Stomach smooth muscle (tissue), 2 donors: ENCODE data around the gene NLRP6.

ENCODE experiments used
- H3K27ac ChIP-seq: one replicate; pipeline ENCODE4 v1.7.0; 2013; ENCODE audit warnings: mild to moderate bottlenecking, low read length, inconsistent platforms
- H3K27me3 ChIP-seq, 2 donors: one replicate each; pipeline ENCODE4 v1.7.0; 2013; ENCODE audit warnings: low read length in 2 of 2; ENCODE audit not compliant: insufficient read depth in 2 of 2, control insufficient read depth in 1 of 2
- H3K36me3 ChIP-seq, 2 donors: one replicate each; pipeline ENCODE4 v1.7.0; 2013; ENCODE audit warnings: low read length in 2 of 2; ENCODE audit not compliant: control insufficient read depth in 2 of 2, insufficient read depth in 2 of 2
- H3K4me1 ChIP-seq: one replicate; pipeline ENCODE4 v1.7.0; 2013; ENCODE audit warnings: low read length; ENCODE audit not compliant: control insufficient read depth, insufficient read depth
- H3K4me3 ChIP-seq, 2 donors: one replicate each; pipeline ENCODE4 v1.7.0; 2013; ENCODE audit warnings: low read length in 2 of 2
- H3K9ac ChIP-seq, 2 donors: one replicate each; pipeline ENCODE4 v1.7.0; 2013; ENCODE audit warnings: low read length in 2 of 2, mild to moderate bottlenecking in 1 of 2
- H3K9me3 ChIP-seq, 2 donors: one replicate each; pipeline ENCODE4 v1.7.0; 2013; ENCODE audit warnings: low read length in 2 of 2; ENCODE audit not compliant: control insufficient read depth in 2 of 2
- donor health status: healthy.
- donor health status: Pancreatic carcinoma.

The NLRP6 gene

DNA sequence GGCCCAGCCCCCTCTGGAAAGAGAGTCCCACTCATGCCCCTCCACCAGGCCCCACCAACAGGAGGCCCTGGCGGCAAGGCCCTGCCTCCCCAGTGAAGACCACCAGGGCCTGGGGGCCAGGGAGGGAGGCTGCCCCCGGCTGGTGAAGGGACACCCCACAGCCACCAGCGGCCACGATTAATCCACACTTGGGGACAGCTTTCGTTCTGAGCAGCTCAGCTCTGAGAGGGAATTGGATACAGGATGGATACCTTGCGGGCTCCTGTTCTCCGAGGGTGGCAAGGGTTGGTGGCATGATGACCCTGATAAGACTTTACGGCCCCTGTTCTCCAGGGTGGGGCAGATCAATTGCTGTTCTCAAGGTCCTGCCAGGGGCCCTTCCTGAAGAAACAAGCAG, 6.9 kb upstream of the NLRP6 start:
- Histone ChIP-seq H3K36me3 (no peaks in the 10 kb centered on the region), H3K27ac (no peak overlapping the region), H3K27me3 (peaks cover 7 to 8% of the 10 kb centered on the region in 2 donors), H3K9ac (no peak overlapping the region), H3K4me3 (no peak overlapping the region), H3K4me1 (no peaks in the 10 kb centered on the region), H3K9me3 (no peaks in the 10 kb centered on the region)

DNA sequence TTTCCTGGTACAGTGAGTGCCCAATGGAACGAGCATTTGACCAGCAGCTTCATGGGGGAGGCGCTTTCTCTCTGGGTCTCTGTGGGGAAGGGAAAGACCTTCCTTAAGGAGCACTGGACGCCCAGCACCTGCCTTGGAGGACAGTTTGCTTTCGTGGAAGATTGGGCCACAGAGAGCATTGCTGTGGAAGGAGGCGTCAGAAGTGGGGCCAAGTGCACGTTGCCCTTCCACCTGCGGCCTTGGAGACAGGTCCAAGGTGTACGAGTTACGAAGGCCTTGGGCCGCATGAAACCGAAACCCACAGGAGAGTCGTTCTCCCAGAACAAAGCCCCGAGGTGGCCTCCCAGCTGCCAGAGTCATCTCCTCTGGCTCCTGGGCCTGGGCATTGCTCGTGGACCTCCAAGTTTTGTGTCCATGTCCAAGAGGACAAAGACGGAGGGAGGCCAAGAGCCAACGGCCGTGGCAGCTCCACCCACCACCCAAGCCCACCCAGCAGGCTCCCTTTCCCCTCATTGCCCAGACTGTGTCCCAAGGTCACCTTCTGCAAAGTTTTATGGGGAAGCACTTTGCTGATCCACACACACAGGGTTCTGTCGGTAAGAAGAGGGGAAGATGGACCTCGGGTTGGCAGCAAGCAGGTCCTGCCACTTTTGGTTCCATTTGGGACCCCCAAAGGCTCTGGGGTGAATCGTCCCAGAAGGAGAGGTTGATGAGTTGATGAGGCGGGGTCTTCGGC, 5.8 kb upstream of the NLRP6 start:
- Histone ChIP-seq H3K4me1 (no peaks in the 10 kb centered on the region), H3K27ac (no peak overlapping the region), H3K36me3 (no peaks in the 10 kb centered on the region), H3K4me3 (no peak overlapping the region), H3K27me3 (peaks cover 7 to 8% of the 10 kb centered on the region in 2 donors), H3K9me3 (no peaks in the 10 kb centered on the region), H3K9ac (no peak overlapping the region)

DNA sequence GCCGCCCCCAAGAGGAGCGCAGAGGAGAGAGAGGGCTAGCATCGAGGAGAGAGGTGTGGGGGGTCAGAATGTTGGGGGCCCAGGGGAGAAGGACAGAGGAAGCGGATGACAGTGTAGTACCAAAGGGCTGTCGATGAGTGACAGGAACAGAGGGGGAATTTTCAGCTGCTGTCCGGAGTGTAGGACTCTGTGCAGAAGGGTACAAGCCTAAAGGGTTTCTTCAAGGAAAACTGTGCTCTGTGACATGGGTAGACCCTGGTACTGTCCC, 5.3 kb upstream of the NLRP6 start:
- no peaks in the 10 kb centered on the region for H3K36me3 ChIP-seq
- no peak overlapping the region for H3K4me3 ChIP-seq
- H3K4me1 ChIP-seq = no peaks in the 10 kb centered on the region
- peaks cover 7 to 8% of the 10 kb centered on the region in 2 donors for H3K27me3 ChIP-seq
- no peak overlapping the region for H3K9ac ChIP-seq
- H3K9me3 ChIP-seq = no peaks in the 10 kb centered on the region
- H3K27ac ChIP-seq = no peak overlapping the region

DNA sequence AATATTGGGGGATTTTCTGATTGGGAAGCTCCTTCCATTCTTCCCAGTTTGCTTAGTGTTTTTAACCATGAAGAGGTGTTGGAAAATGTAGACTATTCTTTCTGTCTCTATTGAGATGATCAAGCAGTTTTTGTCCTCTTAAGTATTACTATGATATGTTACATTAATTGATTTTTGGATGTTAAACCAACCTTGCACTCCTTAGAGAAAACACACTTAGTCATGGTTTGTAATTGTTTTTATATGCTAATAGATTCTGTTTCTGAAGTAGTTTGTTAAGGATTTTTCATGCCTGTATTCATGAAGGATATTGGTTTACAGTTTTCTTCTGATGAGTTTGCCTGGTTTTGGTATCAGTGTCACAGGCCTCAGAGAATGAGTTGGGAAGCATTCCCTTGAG, 2.0 kb upstream of the NLRP6 start:
- Histone ChIP-seq H3K36me3 (no peaks in the 10 kb centered on the region), H3K27me3 (peaks cover 18 to 27% of the 10 kb centered on the region in 2 donors), H3K9ac (no peak overlapping the region), H3K4me3 (no peak overlapping the region), H3K27ac (no peak overlapping the region), H3K9me3 (no peaks in the 10 kb centered on the region), H3K4me1 (peaks cover 16% of the 10 kb centered on the region)

DNA sequence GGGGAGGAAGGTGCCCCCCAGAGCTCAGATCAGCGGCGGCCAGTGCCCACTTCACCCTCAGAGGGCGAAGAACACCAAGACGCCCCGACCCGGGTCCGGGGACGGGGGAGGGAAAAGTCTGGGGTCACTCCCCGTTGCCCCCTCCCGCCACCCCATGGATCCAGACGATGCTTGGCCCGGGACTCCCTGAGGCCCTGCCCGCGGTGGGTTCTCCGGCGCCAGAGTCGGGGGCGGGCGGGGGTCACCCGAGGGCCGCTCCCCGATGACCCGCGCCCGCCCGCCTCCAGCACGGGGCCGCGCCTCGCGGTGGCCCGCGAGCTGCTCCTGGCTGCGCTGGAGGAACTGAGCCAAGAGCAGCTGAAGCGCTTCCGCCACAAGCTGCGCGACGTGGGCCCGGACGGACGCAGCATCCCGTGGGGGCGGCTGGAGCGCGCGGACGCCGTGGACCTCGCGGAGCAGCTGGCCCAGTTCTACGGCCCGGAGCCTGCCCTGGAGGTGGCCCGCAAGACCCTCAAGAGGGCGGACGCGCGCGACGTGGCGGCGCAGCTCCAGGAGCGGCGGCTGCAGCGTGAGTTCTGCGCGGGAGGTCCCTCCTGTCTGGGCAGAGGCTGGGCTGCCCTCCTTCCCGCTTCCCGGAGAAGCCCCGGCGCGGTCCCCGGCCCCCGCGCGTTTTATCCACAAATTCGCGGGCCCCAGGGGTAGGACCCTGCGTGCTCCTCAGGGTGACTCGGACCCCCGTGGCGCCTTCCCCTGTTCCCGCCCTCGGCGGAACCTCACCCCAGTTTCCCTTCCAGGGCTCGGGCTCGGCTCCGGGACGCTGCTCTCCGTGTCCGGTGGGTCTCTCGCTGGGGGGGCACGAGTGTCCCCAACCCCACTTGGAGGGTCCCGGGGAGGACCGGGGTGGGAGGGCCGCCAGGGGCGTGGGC, 1.1 kb downstream of the NLRP6 start:
- Histone ChIP-seq H3K27ac (no peak overlapping the region), H3K4me3 (no peak overlapping the region), H3K9me3 (no peaks in the 10 kb centered on the region), H3K4me1 (peaks cover 19% of the 10 kb centered on the region), H3K27me3 (peaks cover 41 to 51% of the 10 kb centered on the region in 2 donors), H3K9ac (no peak overlapping the region), H3K36me3 (no peaks in the 10 kb centered on the region)

DNA sequence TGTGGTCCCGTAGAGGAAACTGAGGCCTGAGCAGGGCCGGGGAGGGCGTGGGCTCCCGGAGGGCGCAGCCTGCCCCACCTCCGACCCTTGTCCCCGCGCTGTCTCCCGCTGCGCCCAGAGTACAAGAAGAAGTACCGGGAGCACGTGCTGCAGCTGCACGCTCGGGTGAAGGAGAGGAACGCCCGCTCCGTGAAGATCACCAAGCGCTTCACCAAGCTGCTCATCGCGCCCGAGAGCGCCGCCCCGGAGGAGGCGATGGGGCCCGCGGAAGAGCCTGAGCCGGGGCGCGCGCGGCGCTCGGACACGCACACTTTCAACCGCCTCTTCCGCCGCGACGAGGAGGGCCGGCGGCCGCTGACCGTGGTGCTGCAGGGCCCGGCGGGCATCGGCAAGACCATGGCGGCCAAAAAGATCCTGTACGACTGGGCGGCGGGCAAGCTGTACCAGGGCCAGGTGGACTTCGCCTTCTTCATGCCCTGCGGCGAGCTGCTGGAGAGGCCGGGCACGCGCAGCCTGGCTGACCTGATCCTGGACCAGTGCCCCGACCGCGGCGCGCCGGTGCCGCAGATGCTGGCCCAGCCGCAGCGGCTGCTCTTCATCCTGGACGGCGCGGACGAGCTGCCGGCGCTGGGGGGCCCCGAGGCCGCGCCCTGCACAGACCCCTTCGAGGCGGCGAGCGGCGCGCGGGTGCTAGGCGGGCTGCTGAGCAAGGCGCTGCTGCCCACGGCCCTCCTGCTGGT, 1.9 kb downstream of the NLRP6 start:
- Histone ChIP-seq H3K27me3 (peaks cover 42 to 56% of the 10 kb centered on the region in 2 donors), H3K36me3 (no peaks in the 10 kb centered on the region), H3K4me1 (peaks cover 19% of the 10 kb centered on the region), H3K27ac (no peak overlapping the region), H3K4me3 (peak overlapping the region in 1 of 2 donors; percentile 40), H3K9ac (no peak overlapping the region), H3K9me3 (no peaks in the 10 kb centered on the region)

DNA sequence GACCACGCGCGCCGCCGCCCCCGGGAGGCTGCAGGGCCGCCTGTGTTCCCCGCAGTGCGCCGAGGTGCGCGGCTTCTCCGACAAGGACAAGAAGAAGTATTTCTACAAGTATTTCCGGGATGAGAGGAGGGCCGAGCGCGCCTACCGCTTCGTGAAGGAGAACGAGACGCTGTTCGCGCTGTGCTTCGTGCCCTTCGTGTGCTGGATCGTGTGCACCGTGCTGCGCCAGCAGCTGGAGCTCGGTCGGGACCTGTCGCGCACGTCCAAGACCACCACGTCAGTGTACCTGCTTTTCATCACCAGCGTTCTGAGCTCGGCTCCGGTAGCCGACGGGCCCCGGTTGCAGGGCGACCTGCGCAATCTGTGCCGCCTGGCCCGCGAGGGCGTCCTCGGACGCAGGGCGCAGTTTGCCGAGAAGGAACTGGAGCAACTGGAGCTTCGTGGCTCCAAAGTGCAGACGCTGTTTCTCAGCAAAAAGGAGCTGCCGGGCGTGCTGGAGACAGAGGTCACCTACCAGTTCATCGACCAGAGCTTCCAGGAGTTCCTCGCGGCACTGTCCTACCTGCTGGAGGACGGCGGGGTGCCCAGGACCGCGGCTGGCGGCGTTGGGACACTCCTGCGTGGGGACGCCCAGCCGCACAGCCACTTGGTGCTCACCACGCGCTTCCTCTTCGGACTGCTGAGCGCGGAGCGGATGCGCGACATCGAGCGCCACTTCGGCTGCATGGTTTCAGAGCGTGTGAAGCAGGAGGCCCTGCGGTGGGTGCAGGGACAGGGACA, 2.7 kb downstream of the NLRP6 start:
- Histone ChIP-seq H3K9me3 (no peaks in the 10 kb centered on the region), H3K36me3 (no peaks in the 10 kb centered on the region), H3K4me1 (peaks cover 19% of the 10 kb centered on the region), H3K9ac (no peak overlapping the region), H3K27me3 (peaks cover 45 to 57% of the 10 kb centered on the region in 2 donors), H3K4me3 (peak overlapping the region in 1 of 2 donors; percentile 29), H3K27ac (no peak overlapping the region)

DNA sequence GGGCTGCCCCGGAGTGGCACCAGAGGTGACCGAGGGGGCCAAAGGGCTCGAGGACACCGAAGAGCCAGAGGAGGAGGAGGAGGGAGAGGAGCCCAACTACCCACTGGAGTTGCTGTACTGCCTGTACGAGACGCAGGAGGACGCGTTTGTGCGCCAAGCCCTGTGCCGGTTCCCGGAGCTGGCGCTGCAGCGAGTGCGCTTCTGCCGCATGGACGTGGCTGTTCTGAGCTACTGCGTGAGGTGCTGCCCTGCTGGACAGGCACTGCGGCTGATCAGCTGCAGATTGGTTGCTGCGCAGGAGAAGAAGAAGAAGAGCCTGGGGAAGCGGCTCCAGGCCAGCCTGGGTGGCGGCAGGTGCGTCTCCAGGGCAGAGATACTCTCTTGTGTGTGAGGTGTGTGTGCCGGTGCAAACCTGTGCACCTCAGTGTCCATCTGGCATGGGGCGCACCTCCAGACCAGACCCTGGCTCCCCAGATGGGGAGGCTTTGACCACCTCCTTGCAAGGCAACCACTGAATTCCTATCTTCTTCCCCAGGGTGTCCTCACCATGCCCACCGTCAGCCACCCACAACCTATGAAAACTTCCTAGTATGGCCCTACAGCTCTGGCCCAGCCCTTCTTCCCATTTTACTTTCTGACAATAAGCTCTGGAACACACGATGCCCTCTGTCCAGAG, 3.4 kb downstream of the NLRP6 start:
- Histone ChIP-seq H3K9me3 (no peaks in the 10 kb centered on the region), H3K4me1 (peaks cover 19% of the 10 kb centered on the region), H3K9ac (no peak overlapping the region), H3K36me3 (no peaks in the 10 kb centered on the region), H3K27ac (no peak overlapping the region), H3K4me3 (no peak overlapping the region), H3K27me3 (peaks cover 46 to 57% of the 10 kb centered on the region in 2 donors)

DNA sequence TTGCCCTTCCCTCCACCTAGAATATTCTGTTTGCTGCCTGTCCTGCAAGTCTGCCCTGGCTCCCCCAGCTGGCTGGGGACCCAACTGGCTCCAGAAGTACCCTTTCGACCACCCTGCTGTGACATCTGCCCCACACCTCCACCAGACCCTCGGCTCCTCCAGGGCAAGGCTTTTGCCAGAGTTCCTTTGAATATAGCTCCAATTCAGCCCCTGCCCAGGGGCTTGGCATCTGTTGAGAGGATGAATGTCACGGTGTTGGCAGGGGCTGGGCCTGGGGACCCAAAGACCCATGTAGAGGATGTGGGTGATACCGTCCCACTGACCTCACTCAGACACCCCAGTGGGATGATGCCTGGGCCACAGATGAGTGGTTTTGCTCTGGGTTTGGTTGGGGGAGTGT, 4.0 kb downstream of the NLRP6 start:
- H3K36me3 ChIP-seq = no peaks in the 10 kb centered on the region
- H3K27ac ChIP-seq = no peak overlapping the region
- H3K9ac ChIP-seq = no peak overlapping the region
- peaks cover 47 to 57% of the 10 kb centered on the region in 2 donors for H3K27me3 ChIP-seq
- peaks cover 19% of the 10 kb centered on the region for H3K4me1 ChIP-seq
- H3K4me3 ChIP-seq = no peak overlapping the region
- H3K9me3 ChIP-seq = no peaks in the 10 kb centered on the region
